Loucy (cell line): ENCODE measurements around the gene SOBP.

Experiments used
- CTCF ChIP-seq: fragments of 200-600 bp; sonication (generic); conservative IDR thresholded peaks from 2 replicates; pipeline ENCODE4 v1.5.1; 2014; ENCODE audit warnings: mild to moderate bottlenecking, antibody characterized with exemption, low read length
- EZH2phosphoT487 ChIP-seq: fragments of 200-600 bp; IDR thresholded peaks from 2 replicates; pipeline ENCODE4 v1.6.1; 2018; ENCODE audit warnings: antibody characterized with exemption, mild to moderate bottlenecking, moderate library complexity, borderline replicate concordance

- TF ChIP-seq CTCF (no peak), EZH2phosphoT487 (no peak)
These were observed 92.2 kb downstream of the SOBP start for GRCh38 chr6:107582086-107582485.
